GM20000 (cell line): ENCODE measurements around the gene ALG9.

Experiments used
- DNase-seq: peaks from one replicate; pipeline ENCODE4 v3.0.0; 2012; ENCODE audit warnings: low spot score
- TF ChIP-seq, protein P1 (sequence below): IDR thresholded peaks from 2 replicates; pipeline ENCODE4 v1.5.1; 2012; ENCODE audit warnings: mild to moderate bottlenecking, control low read depth; ENCODE audit errors: extremely low read depth, missing control alignments

ALG9 gene

DNA sequence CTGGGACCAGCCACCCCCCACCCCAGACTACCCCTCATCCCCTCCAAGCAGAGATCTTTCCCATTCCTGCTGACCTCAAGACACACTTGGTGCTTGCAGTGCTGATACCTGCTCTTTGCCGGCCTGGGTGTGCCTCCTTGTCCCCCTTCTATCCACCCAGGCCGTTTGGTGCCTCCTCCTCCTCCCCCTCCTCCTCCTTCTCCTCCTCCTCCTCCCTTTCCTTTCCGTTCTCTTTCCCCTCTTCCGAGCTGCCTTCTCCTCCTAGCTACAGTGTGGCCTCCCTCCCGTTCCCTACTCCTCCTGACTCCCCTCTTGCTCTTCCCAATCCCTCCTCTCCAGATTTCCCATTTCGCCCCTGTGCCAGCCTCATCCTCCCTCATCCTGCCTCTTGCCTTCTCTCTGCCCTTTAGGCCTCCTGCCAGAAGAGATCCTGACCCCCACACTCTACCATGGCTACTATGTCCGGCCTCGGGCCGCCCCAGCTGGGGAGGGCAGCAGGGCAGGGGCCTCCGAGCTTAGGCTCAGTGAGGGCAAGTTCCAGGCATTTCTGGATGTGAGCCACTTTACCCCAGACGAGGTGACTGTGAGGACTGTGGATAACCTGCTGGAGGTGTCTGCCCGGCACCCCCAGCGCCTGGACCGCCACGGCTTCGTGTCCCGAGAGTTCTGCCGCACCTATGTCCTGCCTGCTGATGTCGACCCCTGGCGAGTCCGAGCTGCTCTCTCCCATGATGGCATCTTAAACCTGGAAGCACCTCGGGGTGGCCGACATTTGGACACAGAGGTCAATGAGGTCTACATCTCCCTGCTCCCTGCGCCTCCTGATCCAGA lies 41.9 kb upstream of the ALG9 start:
- TF ChIP-seq, protein P1, sequence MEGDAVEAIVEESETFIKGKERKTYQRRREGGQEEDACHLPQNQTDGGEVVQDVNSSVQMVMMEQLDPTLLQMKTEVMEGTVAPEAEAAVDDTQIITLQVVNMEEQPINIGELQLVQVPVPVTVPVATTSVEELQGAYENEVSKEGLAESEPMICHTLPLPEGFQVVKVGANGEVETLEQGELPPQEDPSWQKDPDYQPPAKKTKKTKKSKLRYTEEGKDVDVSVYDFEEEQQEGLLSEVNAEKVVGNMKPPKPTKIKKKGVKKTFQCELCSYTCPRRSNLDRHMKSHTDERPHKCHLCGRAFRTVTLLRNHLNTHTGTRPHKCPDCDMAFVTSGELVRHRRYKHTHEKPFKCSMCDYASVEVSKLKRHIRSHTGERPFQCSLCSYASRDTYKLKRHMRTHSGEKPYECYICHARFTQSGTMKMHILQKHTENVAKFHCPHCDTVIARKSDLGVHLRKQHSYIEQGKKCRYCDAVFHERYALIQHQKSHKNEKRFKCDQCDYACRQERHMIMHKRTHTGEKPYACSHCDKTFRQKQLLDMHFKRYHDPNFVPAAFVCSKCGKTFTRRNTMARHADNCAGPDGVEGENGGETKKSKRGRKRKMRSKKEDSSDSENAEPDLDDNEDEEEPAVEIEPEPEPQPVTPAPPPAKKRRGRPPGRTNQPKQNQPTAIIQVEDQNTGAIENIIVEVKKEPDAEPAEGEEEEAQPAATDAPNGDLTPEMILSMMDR, result no peak
- no peak for DNase-seq

- TF ChIP-seq, protein P1, result no peak
- no peak for DNase-seq
These were observed 41.2 kb upstream of the ALG9 start, which contains the start of gene HSPB2 for GRCh38 chr11:111912535-111912934. Gene HSPB2 (plus strand): TSS chr11:111912734. CDS start chr11:111912830, 96 bp downstream.

DNA sequence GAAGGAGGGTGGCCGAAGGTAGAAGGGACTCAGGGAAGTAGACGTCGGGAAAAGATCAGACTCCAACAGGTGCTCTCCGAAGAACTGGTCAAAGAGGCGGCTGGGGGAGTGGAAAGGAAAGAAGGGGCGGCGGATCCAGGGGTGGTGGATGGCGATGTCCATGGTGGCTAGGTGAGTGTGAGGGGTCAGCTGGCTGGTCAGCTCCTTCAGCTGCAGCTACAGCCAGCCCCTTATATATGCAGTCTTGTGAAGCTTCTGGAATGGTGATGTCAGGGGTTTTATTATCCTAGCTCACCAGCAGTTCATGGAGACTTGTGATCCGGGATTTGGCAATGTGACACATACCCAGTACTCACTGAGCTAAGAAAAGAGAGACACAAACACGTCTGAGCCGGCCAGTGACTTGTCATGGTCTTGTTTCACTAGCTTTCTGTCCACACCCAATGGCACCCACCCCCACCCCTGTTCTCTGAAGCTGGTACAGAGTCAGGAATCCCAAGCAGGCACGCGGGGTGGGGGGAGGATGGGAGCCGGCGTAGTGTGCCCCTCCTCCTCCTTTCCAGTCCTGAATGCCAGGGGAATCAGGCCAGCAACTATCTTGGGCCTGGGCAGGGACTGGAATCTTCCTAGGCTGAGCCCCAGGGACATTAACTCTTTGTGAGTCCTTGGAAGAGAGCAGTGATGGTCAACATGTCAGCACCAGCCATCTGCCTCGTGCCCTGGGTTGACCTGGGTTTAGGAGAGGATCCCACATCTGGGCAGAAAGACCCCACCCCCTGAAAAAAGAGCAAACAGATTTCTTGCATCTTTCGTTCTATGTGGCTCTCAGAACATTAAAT lies 40.4 kb upstream of the ALG9 start, which contains the start of gene CRYAB:
Gene CRYAB, minus strand, starts transcription at position 208 of the 839 bp plus-strand sequence. Its CDS starts 46 bp downstream, at position 162.
- TF ChIP-seq, protein P1, result no peak
- no peak for DNase-seq

- DNase-seq, result no peak
- TF ChIP-seq, protein P1, result no peak
These were observed 39.5 kb upstream of the ALG9 start for GRCh38 chr11:111910676-111911562.

DNA sequence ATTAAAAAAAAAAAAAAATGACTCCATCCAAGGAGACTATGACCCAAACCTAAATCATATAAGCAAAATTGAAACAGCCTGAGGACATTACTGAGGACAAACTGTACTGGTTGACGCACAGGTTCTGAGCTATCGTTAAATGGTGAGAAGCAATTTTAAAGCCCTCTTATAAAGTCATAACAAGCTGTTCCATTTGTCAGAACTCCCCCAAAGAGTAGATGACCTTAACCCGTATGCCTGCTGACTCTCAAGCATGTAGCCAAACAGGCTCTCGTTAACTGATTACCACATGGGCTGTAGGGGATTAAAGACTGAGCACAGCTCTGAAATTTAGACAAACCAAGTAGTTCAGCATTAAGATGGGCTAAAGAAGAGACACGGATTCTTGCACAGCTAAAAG lies 38.0 kb upstream of the ALG9 start:
- TF ChIP-seq, protein P1, result no peak
- no peak for DNase-seq

DNA sequence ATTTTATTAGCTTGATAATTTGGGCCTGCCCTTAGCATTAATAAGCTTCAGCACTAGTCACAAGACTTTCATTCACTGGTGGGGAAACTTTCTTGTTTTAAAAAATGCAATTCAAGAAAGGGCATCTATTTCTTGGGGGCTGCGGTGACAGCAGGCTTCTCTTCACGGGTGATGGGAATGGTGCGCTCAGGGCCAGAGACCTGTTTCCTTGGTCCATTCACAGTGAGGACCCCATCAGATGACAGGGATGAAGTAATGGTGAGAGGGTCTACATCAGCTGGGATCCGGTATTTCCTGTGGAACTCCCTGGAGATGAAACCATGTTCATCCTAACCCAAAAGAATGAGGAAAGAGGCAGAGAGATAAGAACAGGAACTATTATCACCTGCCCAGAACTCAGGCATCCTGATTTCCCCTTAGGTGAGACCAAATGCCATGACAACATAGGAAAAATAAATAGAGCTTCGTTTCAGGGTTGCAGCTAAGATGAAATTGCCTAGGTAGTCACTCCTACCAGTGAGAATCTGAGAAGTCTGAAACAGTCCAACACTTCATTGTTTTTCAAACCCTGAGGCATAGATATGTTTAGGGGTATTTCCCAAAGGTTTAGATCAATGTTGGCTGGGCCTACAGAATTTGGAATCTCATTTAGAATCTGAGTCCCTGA lies 37.4 kb upstream of the ALG9 start:
- no peak for DNase-seq
- TF ChIP-seq, protein P1, result no peak
